T-helper 2 cell treated with Interferon-gamma antibody and Interleukin-4, amounts not matched to agents 100 ng/mL and 5 ng/mL, for 36 hours (primary cell): ENCODE data around the gene TST. TPM values are rescaled to one million over a fixed set of nuclear protein-coding genes. Genes with fewer than 3 reads are reported as not detected.

Experiments used
- intact Hi-C: fragments of 100-400 bp; cut with micrococcal nuclease; formaldehyde crosslinking; loops from one replicate; pipeline ENCODE4 v1.15.1; 2023
- total RNA-seq: library from RNA; stranded (reverse); gene quantifications from 2 replicates; pipeline ENCODE4 v1.2.3, GENCODE V29; 2022

Gene TST
- total RNA-seq, 1 donor from 2014 or later: 7.5 TPM

DNA sequence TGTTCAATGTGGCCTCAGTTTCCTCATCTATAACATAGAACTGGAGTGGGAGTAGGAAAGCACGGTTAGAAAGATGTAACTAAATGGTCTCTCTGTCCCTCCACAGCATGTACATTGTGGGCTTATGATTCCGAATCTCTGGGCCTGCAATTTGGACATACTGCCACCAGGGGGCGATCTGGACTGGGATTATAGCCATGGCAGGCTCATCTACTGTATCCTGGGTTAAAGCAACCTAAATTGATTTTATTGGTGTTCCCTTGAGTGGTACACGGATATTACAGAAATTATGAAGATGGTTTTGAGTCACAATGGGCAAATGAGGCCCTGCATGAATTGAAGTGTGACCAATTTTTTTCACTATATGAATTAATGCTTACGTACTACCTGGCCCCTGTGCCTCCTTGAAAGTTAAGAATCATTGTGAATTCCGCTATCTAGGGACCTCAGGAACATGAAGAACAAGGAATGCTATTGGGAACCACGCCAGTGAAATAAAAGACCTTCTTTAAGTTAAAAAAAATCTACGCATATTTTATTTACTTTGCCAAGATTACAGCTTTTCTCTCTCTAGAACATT is 32.9 kb downstream of the TST start:
- intact Hi-C loops: no loop called here

DNA sequence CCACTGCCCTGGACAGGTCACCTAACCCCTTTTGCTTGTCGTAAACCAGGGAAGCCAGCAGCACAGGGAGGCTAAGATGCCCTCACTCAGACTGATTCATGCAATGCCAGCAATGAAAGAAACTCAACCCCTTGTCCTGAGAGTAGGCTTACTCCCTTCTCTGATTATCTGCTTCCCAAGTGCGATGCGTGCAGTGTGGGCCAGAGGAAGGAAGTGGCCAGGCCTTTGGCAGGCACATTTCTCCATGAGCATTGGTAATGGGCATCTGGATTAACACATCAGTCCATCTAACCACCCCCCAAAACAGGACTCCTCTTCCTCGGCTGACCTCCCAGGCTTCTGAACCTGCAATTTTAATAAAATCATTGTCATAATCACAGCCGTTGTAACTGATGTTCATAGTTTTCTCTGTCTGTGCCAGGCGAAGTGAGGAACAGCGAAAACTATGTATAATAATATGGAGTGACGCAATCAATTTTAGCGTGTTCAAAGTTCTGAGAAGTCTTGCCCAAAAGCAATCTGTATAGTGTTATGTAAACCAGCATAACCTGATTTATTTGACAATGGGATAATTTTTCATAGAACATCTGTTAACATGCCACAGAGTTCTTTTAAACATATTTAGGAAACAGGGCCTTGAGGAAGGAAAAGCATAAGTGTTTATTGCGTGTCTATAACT is 33.9 kb downstream of the TST start:
- intact Hi-C loops: no loop called here

DNA sequence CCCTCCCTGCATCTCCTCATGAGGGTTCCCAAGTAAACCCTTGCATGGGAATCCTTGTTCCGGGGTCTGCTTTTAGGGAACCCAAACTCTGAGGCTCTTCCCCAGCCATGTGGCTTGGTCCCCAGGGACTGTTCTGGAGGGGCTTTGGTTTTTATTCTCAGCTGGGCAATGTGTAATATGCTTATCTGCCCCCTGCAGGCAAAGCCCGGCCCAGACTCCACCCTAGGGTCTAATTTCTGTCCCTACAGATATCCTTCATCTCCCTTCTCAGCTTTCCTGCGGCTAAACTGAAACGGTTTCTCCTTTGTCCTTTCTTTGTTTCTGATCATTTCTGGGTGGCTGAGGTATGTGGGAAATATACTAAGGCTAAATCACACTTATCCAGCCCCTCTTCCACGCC is 37.1 kb downstream of the TST start:
- intact Hi-C loops: no loop called here

DNA sequence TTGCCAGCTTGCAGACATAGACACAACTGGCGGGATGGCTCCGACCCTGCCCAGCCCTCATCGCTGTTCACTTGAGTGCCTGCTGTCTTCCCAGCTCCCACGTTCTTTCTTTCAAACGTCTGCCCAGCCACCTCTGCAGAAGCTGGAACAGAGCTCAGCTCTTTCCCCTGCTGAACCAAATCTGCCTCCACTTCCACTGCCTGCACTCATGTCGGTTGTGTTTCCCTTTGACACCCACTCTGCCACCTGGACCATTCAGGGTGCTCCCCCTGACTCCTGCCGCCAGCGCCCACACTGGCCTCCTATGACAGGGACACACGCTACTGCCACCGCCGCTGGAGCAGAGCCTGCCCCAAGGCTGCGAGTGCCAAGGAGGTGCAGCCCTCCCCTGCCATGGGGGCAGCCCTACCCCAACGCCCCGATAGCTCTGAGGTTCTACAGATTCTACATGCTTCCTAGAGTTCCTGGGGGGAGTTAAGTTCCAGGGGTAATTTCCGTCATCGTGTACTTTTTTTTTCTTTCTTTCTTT is 37.9 kb downstream of the TST start:
- intact Hi-C loops: no loop called here

DNA sequence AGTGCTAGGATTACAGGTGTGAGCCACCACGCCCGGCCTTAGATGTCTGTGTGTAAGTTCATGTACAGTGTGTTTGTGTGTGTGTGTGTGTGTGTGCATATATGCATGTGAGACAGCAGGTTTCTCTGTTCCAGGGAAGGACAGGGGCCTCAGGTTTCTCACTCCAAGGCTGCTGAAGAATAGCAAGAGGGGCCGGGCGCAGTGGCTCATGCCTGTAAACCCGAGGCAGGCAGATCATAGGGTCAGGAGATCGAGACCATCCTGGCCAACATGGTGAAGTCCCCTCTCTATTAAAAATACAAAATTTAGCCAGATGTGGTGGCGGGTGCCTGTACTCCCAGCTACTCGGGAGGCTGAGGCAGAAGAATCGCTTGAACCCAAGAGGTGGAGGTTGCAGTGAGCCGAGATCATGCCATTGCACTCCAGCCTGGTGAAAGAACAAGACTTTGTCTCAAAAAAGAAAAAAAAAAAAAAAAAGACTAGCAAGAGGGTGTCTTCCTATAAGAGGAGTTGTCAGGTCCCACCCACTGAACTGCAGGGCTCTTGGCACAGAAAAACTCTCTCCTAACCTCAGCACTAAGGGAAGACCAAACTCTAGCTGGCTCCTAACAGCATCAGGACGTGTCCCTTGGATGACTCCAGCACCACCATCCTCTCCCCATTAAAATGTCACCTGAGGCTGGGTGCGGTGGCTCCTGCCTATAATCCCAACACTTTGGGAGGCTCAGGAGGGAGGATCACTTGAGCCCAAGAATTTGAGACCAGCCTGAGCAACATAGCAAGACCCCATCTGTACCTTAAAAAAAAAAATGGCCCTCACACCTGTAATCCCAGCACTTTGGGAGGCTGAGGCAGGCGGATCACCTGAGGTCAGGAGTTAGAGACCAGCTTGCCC is 40.0 kb downstream of the TST start:
- intact Hi-C loops: loop anchor here (5.0 kb wide), 2 partner anchors 107 to 218 kb away; no protein-coding TSS in a partner anchor

DNA sequence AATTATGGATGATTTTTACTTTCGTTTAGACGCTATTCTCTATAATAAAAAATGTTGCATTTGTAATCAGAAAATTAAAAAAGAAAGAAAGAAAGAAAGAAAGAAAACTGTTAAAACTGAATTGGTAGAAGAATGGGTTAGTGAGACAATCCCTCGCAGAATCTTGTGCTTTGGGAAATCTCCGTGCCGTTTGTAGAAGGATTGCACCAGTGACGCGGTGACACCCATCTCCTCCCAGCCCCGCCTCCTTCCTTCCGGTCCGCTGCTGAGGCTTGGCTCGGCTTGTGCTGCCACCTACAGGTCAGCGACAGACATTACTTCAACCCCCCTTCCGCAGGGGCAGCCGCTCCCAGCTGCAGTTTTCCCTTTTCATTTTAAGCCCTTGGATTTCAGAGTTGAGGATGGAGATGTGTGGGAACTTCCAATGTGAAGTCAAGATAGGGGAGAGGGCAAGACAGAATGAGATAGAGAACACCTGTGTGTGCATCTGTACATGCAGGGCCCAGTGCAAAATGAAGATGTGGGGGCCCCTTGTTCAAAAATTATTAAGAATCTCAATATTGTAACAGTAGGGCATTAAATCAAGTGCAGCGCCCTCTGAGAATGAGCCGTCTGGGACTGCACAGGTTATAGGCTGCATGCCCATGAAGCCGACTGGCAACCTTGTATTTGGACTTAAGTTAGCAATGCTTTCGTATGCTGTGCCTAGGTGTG is 41.1 kb downstream of the TST start:
- intact Hi-C loops: loop anchor here (1.0 to 5.0 kb wide), 5 partner anchors 106 to 221 kb away; no protein-coding TSS in a partner anchor

DNA sequence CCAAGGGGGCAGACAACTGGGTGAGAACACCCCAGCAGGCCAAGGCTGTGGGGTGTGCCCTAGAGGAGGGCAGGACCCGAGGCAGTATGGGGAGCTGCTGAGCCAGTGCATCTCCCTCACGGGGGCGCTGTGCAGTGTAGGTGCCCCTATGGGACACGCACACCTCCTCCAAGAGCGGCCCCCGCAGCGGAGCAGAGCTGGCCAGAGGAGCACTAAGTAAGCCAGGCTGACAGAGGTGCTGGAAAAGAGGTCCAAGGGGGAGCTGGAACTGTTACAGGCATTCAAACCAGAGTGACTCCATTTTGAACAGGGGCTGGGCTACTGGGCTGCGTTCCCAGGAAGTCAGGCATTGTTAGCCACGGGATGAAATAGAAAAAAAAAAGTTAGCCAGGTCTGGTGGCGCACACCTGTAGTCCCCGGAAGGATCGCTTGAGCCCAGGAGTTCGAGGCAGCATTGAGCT is 41.8 kb downstream of the TST start:
- intact Hi-C loops: loop anchor here (5.0 kb wide), 2 partner anchors 105 to 220 kb away; no protein-coding TSS in a partner anchor

DNA sequence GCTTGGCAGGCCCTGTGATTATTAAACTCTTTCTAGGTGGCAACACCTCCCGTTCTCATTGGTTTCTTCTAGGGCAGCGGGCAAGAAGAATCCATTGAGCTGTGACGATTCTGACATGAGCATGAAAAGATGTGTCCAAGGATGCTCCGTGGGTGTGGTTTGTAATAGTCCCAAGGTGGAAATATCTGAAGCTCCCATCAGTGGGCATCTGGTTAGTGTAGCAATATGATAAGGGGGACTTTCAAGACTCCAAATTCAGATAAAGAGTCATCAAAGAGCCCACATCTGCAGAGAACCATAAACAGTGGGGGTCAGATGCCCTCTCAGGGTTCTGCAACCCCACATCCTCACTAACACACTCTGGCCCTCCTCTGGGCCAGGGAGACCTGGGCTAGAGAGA is 42.6 kb downstream of the TST start:
- intact Hi-C loops: loop anchor here (5.0 kb wide), 2 partner anchors 104 to 221 kb away; no protein-coding TSS in a partner anchor

DNA sequence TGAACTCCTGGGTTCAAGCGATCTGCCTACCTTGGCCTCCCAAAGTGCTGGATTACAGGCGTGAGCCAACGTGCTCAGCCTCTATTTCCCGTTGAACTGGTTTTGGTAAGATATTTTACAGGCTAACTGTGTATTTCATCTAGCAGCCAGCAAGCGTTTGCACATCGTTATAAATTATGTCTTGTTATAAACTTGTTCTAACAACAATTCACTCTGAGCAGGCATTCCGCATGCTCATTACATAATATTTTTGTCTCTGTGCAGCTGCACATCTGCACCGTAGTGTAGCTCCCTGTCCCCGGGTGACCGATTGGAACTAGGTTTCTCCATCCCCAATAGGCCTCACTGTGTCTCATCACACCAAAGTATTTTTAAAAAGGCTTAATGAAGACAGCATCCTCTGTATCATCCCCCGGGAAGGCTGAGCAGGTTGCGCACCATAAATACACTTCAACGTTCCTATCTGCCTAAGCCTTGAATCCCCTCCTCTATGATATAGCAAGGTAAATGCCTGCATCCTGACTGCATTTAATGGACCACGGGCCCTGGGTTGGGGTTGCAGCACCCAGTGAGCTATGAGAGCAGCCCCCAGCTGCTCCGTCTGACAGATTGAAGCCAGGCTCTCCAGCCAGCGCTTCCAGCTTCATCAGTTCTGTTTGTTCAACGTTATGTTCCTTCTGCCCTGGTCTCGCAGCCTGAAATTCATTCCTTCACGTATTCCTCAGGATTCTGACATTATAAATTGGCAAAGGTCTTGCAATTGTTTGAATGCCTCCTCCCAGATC is 47.7 kb downstream of the TST start:
- intact Hi-C loops: no loop called here

DNA sequence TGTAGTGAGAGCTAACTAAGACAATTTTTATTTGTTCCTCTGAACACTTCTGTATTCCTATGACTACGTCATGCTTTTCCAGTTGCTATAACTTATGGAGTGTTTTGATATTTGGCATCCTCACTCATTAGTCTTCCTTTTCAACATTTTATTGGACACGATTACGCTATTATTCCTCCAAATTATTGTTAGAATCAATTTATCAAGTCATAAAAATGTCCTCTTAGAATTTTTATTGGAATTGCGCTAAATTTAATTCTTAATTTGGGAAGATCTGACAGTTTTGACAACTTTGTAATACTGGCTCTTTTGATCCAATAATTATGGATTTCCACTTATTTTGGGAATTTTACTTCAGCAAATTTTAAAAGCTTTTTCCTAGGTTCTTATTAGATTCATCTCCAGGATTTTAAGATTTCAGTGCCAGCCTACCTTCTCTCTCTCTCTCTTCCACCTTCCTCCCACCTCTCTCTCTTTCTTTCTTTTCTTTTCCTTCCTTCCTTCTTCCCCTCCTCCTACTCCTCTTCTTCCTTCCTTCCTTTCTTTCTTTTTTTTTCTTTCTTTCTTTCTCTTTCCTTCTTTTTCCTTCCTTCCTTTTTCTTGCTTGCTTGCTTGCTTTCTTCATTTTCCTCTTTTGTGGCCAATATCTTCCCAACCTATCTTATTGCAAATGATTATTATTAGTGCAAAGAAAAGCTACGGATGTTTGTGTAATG is 50.8 kb downstream of the TST start:
- intact Hi-C loops: no loop called here

DNA sequence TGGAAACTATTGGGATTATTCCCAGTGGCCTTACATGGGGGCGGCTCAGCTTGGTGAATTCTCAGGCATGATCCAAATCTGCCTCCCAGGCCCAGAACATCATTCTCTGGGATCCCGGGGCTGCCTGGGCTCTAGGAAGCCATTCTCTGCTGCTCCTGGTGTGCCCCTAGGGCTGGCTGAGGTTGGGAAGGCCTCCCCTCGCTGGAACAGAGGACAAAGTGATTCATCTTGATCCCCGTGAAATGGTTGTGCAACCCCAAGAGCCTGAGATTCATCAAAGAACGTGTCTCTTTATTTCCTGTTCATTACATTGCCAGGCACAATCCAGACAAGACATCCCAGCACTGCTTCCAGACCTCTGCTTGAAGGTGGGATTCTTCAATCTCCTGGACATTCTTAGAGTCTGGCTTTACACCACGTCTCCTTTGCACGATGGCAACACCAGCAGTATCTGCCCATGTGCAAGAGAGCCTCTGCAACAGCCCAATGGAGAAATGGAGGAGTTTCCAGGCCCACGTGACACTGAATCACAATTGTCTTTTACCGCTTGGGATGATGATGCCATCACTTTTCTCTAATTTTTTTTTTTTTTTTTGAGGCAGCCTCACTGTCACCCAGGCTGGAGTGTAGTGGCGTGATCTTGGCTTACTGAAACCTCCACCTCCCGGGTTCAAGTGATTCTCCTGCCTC is 52.3 kb downstream of the TST start:
- intact Hi-C loops: no loop called here

DNA sequence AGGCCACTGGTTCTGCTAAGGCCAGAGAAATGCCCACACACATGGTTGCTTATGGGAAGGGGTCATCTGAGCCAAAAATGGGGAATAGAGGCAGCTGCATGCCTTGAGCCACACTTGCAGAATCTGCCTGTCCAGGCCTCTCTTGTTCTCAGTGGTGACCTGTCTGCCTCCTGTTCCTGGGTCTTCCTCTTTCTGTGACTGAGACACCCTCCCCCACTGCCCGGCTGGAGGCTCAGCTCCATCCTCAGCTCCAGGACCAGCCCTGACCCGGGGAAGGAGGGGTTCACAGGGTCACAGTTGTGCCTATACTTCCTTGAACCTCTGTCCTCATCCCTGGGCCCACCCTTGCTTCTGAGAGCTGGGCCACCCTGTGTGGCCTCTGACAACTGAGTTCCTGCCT is 53.6 kb downstream of the TST start:
- intact Hi-C loops: no loop called here

DNA sequence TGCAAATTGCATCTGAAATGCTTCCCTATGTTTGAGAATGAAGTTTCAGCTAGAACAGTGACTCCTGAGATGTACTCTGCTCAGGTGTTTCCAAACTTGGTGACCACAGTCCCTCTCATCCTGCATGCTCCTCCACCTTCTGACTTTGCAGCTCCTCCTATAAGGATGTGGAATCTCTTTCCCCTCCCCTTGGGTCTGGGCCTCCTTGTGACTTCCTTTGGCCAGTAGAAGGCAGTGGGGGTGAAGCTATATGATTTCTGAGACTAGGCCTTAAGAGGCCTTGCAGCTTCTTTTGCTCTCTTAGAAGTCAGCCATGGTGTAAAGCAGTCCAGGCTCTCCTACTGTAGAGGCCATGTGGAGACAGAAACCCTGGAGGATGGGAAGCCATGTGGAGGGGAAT is 55.1 kb downstream of the TST start:
- intact Hi-C loops: no loop called here

DNA sequence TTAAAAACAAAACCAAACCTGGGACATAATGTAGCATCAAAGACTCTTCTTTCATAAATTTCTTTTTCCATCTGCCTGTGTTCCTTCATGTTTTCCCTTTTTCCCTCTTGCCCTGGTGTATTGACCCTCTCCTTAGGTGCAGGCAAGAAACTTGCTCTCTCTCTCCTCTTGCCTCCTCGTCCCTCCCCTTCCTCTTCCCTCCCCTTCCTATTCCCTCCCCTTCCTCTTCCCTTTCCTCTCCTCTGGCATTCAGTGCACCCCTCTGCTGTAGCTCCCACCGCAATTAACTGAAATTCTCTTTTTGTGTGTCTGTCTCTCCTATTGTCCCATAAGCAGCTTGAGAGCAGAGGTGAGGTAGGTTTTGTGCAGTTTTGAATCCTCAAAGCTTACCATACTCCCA is 55.9 kb downstream of the TST start:
- intact Hi-C loops: no loop called here

DNA sequence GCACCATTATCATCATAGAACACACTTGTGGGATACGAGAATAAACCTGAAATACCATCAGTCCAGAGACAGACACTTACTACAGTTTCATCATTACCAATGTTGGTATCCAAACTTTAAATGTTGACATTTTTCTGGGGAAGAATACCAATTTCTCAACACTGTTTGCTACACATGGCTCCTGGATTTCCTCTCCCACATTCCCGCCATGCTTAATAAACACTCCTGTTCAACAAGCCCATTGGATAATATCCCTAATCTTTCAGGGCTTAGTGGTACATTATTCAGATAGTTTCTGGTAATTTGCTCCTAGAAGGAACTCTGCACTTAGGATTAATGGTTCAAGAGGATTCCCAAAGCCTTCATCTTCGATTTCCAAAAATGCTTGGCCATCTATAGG is 57.6 kb downstream of the TST start:
- intact Hi-C loops: no loop called here
